Activated T-helper 2 cell treated with anti-CD3 and anti-CD28 coated beads, Interferon-gamma antibody, Interleukin-2, Interleukin-4, amounts not matched to agents 10 μg/mL and 5 μg/mL and 100 μg/mL, durations not matched to agents 14 hours and 24 hours and 36 hours (primary cell): Measurements from ENCODE around the gene ANKLE1. TPM values are rescaled to one million over a fixed set of nuclear protein-coding genes. Genes with fewer than 3 reads are reported as not detected.
A peak's percentile ranks its signal among the peaks of the same experiment; 100 is the strongest.

Experiments
- DNase-seq: peaks from one replicate; pipeline ENCODE4 v3.0.0; 2021; ENCODE audit warnings: low spot score
- H3K27ac Mint-ChIP-seq: one replicate; pipeline ENCODE4 v1.8.0; 2021; ENCODE audit warnings: mixed read lengths
- H3K27me3 Mint-ChIP-seq: one replicate; pipeline ENCODE4 v1.8.0; 2021; ENCODE audit warnings: low read depth, mixed read lengths
- H3K36me3 Mint-ChIP-seq: one replicate; pipeline ENCODE4 v1.8.0; 2021; ENCODE audit warnings: low read depth, mixed read lengths
- H3K4me1 Mint-ChIP-seq: one replicate; pipeline ENCODE4 v1.8.0; 2021; ENCODE audit warnings: low read depth, mixed read lengths
- H3K4me3 Mint-ChIP-seq: one replicate; pipeline ENCODE4 v1.8.0; 2021; ENCODE audit warnings: low read depth, mild to moderate bottlenecking, moderate library complexity, mixed read lengths
- H3K9me3 Mint-ChIP-seq: one replicate; pipeline ENCODE4 v1.8.0; 2021; ENCODE audit warnings: mixed read lengths
- intact Hi-C: fragments of 100-400 bp; cut with micrococcal nuclease; formaldehyde crosslinking; loops from one replicate; pipeline ENCODE4 v1.15.1; 2023
- total RNA-seq: library from RNA; stranded (reverse); gene quantifications from 2 replicates; pipeline ENCODE4 v1.2.3, GENCODE V29; 2022

The ANKLE1 gene
- total RNA-seq = 19.8 and 20.4 TPM in 2 replicates

GRCh38 chr19:17281391-17282304 lies at the start of gene ANKLE1:
Gene ANKLE1 (plus strand): TSS chr19:17281901. CDS start chr19:17281921, 20 bp downstream.
- Mint-ChIP-seq H3K27ac (peak within 1 kb of the TSS; percentile 85), H3K4me1 (peaks cover 5% of the 10 kb centered on the region), H3K4me3 (peak within 1 kb of the TSS; percentile 89), H3K36me3 (peaks cover 26% of the 10 kb centered on the region), H3K9me3 (no peaks in the 10 kb centered on the region), H3K27me3 (no peaks in the 10 kb centered on the region)
- no peak for DNase-seq
- intact Hi-C loops = loop anchor here (1.0 kb wide), 1 partner anchor 214 kb away; no protein-coding TSS in a partner anchor

GRCh38 chr19:17232258-17232657 lies 49.4 kb upstream of the ANKLE1 start:
- intact Hi-C loops = no loop called here
- Mint-ChIP-seq H3K36me3 (peaks cover 20% of the 10 kb centered on the region), H3K27me3 (no peaks in the 10 kb centered on the region), H3K4me3 (no peak overlapping the region), H3K9me3 (no peaks in the 10 kb centered on the region), H3K27ac (no peak overlapping the region), H3K4me1 (peaks cover 4% of the 10 kb centered on the region)
- no peak for DNase-seq

GRCh38 chr19:17234911-17235299 lies 46.8 kb upstream of the ANKLE1 start:
- Mint-ChIP-seq H3K27ac (peak overlapping the region; percentile 58), H3K27me3 (no peaks in the 10 kb centered on the region), H3K9me3 (no peaks in the 10 kb centered on the region), H3K4me1 (peaks cover 2% of the 10 kb centered on the region), H3K36me3 (peaks cover 11% of the 10 kb centered on the region), H3K4me3 (peak overlapping the region; percentile 76)
- DNase-seq = peak; percentile 61
- intact Hi-C loops = loop anchor here (1.0 to 2.0 kb wide), 3 partner anchors 9 to 158 kb away; partner anchors contain the start of gene OCEL1

GRCh38 chr19:17235300-17235970 lies 46.3 kb upstream of the ANKLE1 start:
- intact Hi-C loops = loop anchor here (1.0 to 2.0 kb wide), 2 partner anchors 9 to 159 kb away; partner anchors contain the start of gene OCEL1
- H3K27ac Mint-ChIP-seq = peak overlapping the region; percentile 58
- peak; percentile 69 for DNase-seq
- H3K27me3 Mint-ChIP-seq = no peaks in the 10 kb centered on the region
- peaks cover 2% of the 10 kb centered on the region for H3K4me1 Mint-ChIP-seq
- peaks cover 11% of the 10 kb centered on the region for H3K36me3 Mint-ChIP-seq
- H3K4me3 Mint-ChIP-seq = peak overlapping the region; percentile 76
- no peaks in the 10 kb centered on the region for H3K9me3 Mint-ChIP-seq

GRCh38 chr19:17235971-17236777 lies 45.5 kb upstream of the ANKLE1 start:
- H3K27ac Mint-ChIP-seq = no peak overlapping the region
- no peak for DNase-seq

GRCh38 chr19:17236811-17237543 lies 44.7 kb upstream of the ANKLE1 start:
- intact Hi-C loops = no loop called here
- no peaks in the 10 kb centered on the region for H3K9me3 Mint-ChIP-seq
- no peak for DNase-seq
- peak overlapping the region; percentile 68 for H3K4me3 Mint-ChIP-seq
- peaks cover 7% of the 10 kb centered on the region for H3K36me3 Mint-ChIP-seq
- peaks cover 2% of the 10 kb centered on the region for H3K4me1 Mint-ChIP-seq
- H3K27ac Mint-ChIP-seq = no peak overlapping the region
- H3K27me3 Mint-ChIP-seq = no peaks in the 10 kb centered on the region

More at GRCh38 chr19:17235971-17236777, 45.5 kb upstream of the ANKLE1 start:
- Mint-ChIP-seq H3K27me3 (no peaks in the 10 kb centered on the region), H3K4me3 (peak overlapping the region; percentile 76), H3K4me1 (peaks cover 2% of the 10 kb centered on the region), H3K36me3 (peaks cover 11% of the 10 kb centered on the region), H3K9me3 (no peaks in the 10 kb centered on the region)
- intact Hi-C loops = loop anchor here (1.0 to 2.0 kb wide), 2 partner anchors 10 to 159 kb away; partner anchors contain the start of gene OCEL1

- H3K27me3 Mint-ChIP-seq = no peaks in the 10 kb centered on the region
- H3K27ac Mint-ChIP-seq = no peak overlapping the region
- H3K36me3 Mint-ChIP-seq = peaks cover 3% of the 10 kb centered on the region
- intact Hi-C loops = no loop called here
- H3K9me3 Mint-ChIP-seq = no peaks in the 10 kb centered on the region
- no peak for DNase-seq
- H3K4me1 Mint-ChIP-seq = peaks cover 2% of the 10 kb centered on the region
- peak overlapping the region; percentile 45 for H3K4me3 Mint-ChIP-seq
These were observed 43.7 kb upstream of the ANKLE1 start for GRCh38 chr19:17237747-17238706.

- Mint-ChIP-seq H3K4me3 (no peak overlapping the region), H3K4me1 (no peaks in the 10 kb centered on the region), H3K27me3 (peaks cover 7% of the 10 kb centered on the region), H3K36me3 (no peaks in the 10 kb centered on the region), H3K27ac (no peak overlapping the region), H3K9me3 (no peaks in the 10 kb centered on the region)
- intact Hi-C loops = no loop called here
- no peak for DNase-seq
These were observed 41.5 kb upstream of the ANKLE1 start for GRCh38 chr19:17240062-17240752.

GRCh38 chr19:17240826-17241399 lies 40.8 kb upstream of the ANKLE1 start:
- peaks cover 7% of the 10 kb centered on the region for H3K27me3 Mint-ChIP-seq
- DNase-seq = no peak
- H3K4me3 Mint-ChIP-seq = no peak overlapping the region
- no peaks in the 10 kb centered on the region for H3K4me1 Mint-ChIP-seq
- no peak overlapping the region for H3K27ac Mint-ChIP-seq
- H3K36me3 Mint-ChIP-seq = no peaks in the 10 kb centered on the region
- intact Hi-C loops = no loop called here
- H3K9me3 Mint-ChIP-seq = no peaks in the 10 kb centered on the region

- no peaks in the 10 kb centered on the region for H3K9me3 Mint-ChIP-seq
- H3K27me3 Mint-ChIP-seq = peaks cover 14% of the 10 kb centered on the region
- intact Hi-C loops = no loop called here
- no peak overlapping the region for H3K4me3 Mint-ChIP-seq
- no peak for DNase-seq
- H3K27ac Mint-ChIP-seq = no peak overlapping the region
- peaks cover 2% of the 10 kb centered on the region for H3K4me1 Mint-ChIP-seq
- H3K36me3 Mint-ChIP-seq = no peaks in the 10 kb centered on the region
These were observed 39.1 kb upstream of the ANKLE1 start for GRCh38 chr19:17242431-17243208.
